Hepatocyte (in vitro differentiated cells): ENCODE data around the gene PRMT7. TPM values are rescaled to one million over a fixed set of nuclear protein-coding genes. Genes with fewer than 3 reads are reported as not detected.

Experiments
- DNase-seq: peaks from one replicate; pipeline ENCODE4 v3.0.0-alpha.2; 2016; ENCODE audit warnings: low spot score
- H2AFZ ChIP-seq: fragments of 200-600 bp; sonication (generic); 2 replicates; pipeline ENCODE4 v1.6.0; 2016; ENCODE audit warnings: antibody characterized with exemption, mild to moderate bottlenecking
- H3K27ac ChIP-seq: fragments of 200-600 bp; sonication (generic); 2 replicates; pipeline ENCODE4 v1.5.1; 2016; ENCODE audit warnings: mild to moderate bottlenecking
- H3K27me3 ChIP-seq: fragments of 200-600 bp; sonication (generic); 2 replicates; pipeline ENCODE4 v1.6.1; 2016
- H3K36me3 ChIP-seq: fragments of 200-600 bp; sonication (generic); replicated peaks from 2 replicates; pipeline ENCODE4 v1.5.1; 2016; ENCODE audit warnings: low read depth; ENCODE audit not compliant: insufficient read depth
- H3K4me1 ChIP-seq: fragments of 200-600 bp; sonication (generic); 2 replicates; pipeline ENCODE4 v1.5.1; 2016; ENCODE audit warnings: mild to moderate bottlenecking, moderate library complexity; ENCODE audit not compliant: insufficient read depth
- H3K4me2 ChIP-seq: fragments of 200-600 bp; sonication (generic); 2 replicates; pipeline ENCODE4 v1.6.0; 2016
- H3K4me3 ChIP-seq: fragments of 200-600 bp; sonication (generic); 2 replicates; pipeline ENCODE4 v1.5.1; 2016; ENCODE audit warnings: mild to moderate bottlenecking
- H3K79me2 ChIP-seq: fragments of 200-600 bp; sonication (generic); 2 replicates; pipeline ENCODE4 v1.6.0; 2017; ENCODE audit warnings: mild to moderate bottlenecking
- H3K9me2 ChIP-seq: fragments of 200-600 bp; sonication (generic); replicated peaks from 2 replicates; pipeline ENCODE4 v1.6.0; 2017; ENCODE audit warnings: mild to moderate bottlenecking; ENCODE audit not compliant: insufficient read depth
- H3K9me3 ChIP-seq: fragments of 200-600 bp; sonication (generic); 2 replicates; pipeline ENCODE4 v1.5.1; 2016; ENCODE audit warnings: low read depth, mild to moderate bottlenecking
- H4K20me1 ChIP-seq: fragments of 200-600 bp; sonication (generic); 2 replicates; pipeline ENCODE4 v1.6.0; 2016; ENCODE audit warnings: mild to moderate bottlenecking; ENCODE audit not compliant: insufficient read depth, poor library complexity, severe bottlenecking
- EZH2 ChIP-seq: fragments of 200-600 bp; sonication (generic); IDR thresholded peaks from 2 replicates; pipeline ENCODE4 v1.6.1; 2016; ENCODE audit warnings: antibody characterized with exemption, mild to moderate bottlenecking, borderline replicate concordance
- EZH2phosphoT487 ChIP-seq: fragments of 200-600 bp; sonication (generic); IDR thresholded peaks from one replicate; pipeline ENCODE4 v1.6.1; 2018; ENCODE audit warnings: antibody characterized with exemption, mild to moderate bottlenecking, low read depth, moderate library complexity; ENCODE audit not compliant: unreplicated experiment, severe bottlenecking
- WGBS: methylation state at CpG from one replicate; pipeline ENCODE4 v1.1.6; 2016; ENCODE audit warnings: low lambda C conversion rate; ENCODE audit errors: missing lambda C conversion rate; 5-methylcytosine and 5-hydroxymethylcytosine counted together
- polyA plus RNA-seq: library from polyadenylated mRNA; unstranded; fragments of >200 nt; fragmentation: Nextera tagmentation; extraction: Ambion mirVana; gene quantifications from 2 replicates; pipeline ENCODE4 v1.2.1, GENCODE V29; 2016
- total RNA-seq: library from RNA; depleted of rRNA; stranded (reverse); fragments of >200 nt; gene quantifications from 2 replicates; pipeline ENCODE4 v1.2.3, GENCODE V29; 2014
- TF ChIP-seq, protein P1 (sequence below): fragments of 200-600 bp; sonication (generic); IDR thresholded peaks from 2 replicates; pipeline ENCODE4 v1.5.1; 2016; ENCODE audit warnings: antibody characterized with exemption, mild to moderate bottlenecking; ENCODE audit not compliant: poor library complexity

PRMT7 gene
- total and polyA plus RNA-seq, 2 experiments from 2014 or later, result 41.1 to 43.6 TPM

DNA sequence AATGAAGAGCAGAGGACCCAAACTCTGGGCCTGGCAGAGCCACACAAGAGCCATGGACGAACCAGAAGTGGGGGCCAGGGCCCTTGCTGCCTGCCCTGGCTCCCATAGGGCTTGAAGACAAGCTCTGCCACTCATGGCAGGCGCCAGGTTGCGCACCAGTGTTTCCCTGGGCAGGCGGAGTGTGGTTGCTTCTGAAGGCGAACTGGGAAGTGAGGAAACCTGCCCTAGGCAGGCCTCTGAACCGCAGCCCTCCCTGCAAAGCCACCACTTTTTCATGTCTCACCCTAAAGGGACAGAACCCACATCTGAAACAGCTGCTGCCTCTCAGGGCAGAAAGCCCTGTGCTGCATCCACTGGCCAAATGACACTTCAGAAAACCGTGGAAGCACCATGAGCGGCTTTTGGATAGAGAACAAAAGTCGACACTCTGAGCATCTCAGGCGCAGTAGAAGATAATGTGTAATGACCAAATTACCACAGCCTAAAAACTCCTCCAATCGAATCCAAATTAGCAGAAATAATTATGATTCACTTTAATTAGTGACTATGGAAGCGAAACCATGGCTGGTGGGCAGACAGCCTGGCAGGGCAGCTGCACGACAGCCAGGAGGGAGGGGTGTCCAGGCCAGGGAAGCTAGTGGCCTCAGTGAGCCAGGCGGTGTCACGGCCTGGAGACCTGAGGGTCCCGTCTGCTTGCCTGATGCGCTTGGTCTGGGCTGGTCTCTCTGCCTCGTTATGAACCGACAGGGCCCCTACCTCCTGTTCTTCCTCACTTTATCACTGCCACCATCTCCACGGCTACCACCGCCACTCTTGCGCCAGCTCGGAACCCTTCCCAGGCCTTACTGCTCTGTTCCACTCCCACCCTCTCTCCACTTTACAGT is 59.1 kb downstream of the PRMT7 start:
- Histone ChIP-seq H3K36me3 (no peaks in the 10 kb centered on the region), H4K20me1 (no peaks in the 10 kb centered on the region), H3K9me3 (no peaks in the 10 kb centered on the region), H2AFZ (no peak overlapping the region), H3K9me2 (no peaks in the 10 kb centered on the region), H3K27me3 (no peaks in the 10 kb centered on the region), H3K79me2 (no peaks in the 10 kb centered on the region), H3K4me3 (no peak overlapping the region), H3K4me2 (no peak overlapping the region), H3K27ac (no peak overlapping the region), H3K4me1 (no peaks in the 10 kb centered on the region)
- WGBS, result 84% methylated on average over 23 of the region's 23 CpGs
- TF ChIP-seq EZH2phosphoT487 (no peak), EZH2 (no peak)
- TF ChIP-seq, protein P1, sequence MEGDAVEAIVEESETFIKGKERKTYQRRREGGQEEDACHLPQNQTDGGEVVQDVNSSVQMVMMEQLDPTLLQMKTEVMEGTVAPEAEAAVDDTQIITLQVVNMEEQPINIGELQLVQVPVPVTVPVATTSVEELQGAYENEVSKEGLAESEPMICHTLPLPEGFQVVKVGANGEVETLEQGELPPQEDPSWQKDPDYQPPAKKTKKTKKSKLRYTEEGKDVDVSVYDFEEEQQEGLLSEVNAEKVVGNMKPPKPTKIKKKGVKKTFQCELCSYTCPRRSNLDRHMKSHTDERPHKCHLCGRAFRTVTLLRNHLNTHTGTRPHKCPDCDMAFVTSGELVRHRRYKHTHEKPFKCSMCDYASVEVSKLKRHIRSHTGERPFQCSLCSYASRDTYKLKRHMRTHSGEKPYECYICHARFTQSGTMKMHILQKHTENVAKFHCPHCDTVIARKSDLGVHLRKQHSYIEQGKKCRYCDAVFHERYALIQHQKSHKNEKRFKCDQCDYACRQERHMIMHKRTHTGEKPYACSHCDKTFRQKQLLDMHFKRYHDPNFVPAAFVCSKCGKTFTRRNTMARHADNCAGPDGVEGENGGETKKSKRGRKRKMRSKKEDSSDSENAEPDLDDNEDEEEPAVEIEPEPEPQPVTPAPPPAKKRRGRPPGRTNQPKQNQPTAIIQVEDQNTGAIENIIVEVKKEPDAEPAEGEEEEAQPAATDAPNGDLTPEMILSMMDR, result no peak
- no peak for DNase-seq

DNA sequence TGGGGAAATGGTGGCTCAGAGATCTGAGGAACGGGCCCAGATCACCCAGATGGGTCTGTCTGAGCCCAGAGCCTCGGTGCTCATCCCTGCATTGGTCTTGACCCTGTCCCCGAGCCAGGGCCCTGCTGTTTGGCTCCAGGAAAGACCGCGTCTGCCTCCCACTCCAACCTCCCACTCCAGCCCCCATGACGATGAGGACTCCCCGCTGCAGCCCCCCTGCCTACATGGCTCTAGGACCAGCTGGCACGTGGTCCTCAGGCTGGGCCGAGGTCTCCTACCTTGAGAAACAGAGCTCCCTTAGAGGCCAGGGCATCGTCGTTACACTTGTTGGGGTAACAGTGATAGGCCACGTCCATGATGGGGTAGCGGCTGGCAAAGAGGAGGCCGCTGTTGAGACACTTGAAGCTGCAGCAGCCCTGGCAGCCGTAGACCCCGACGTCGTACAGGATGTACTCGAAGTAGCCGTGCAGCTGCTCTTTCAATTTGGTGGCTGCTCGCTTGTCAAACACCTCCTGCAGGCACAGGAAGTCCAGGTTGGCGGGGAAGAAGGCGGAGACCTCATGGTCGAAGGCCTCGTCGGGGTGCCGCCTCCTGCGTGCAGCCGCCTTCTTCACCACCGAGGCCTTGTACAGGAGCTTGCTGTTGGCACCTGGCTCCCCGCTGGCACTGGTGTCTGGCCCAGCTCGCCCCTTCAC is 59.9 kb downstream of the PRMT7 start:
- Histone ChIP-seq H3K9me3 (no peaks in the 10 kb centered on the region), H3K9me2 (no peaks in the 10 kb centered on the region), H3K4me1 (no peaks in the 10 kb centered on the region), H3K27ac (no peak overlapping the region), H3K36me3 (no peaks in the 10 kb centered on the region), H3K4me3 (no peak overlapping the region), H3K4me2 (no peak overlapping the region), H3K27me3 (no peaks in the 10 kb centered on the region), H3K79me2 (no peaks in the 10 kb centered on the region), H2AFZ (no peak overlapping the region), H4K20me1 (no peaks in the 10 kb centered on the region)
- no peak for DNase-seq
- TF ChIP-seq EZH2phosphoT487 (no peak), EZH2 (no peak)
- TF ChIP-seq, protein P1, result no peak
- WGBS, result 94% methylated on average over 32 of the region's 32 CpGs

DNA sequence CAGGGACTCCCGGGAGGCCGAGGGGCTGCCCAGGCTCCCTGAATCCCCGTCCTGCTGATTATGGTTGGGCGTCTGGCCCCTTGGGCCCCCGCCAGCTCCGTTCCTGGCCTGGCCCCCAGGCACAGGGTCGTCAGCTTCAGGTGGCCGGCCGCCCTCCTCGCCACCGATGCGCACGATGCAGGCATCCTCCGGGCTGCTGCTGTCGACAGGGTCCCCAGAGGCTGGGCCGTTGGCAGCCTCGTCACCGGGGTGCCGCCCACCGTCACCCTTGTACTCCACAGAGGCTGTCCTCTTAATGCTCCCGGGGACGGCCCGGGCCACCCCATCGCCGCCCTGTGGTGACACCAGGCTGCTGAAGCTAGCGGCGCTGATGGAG is 60.4 kb downstream of the PRMT7 start:
- 98% methylated on average over 24 of the region's 27 CpGs for WGBS
- no peaks in the 10 kb centered on the region for H3K27me3 ChIP-seq
- no peak for TF ChIP-seq EZH2
- TF ChIP-seq EZH2phosphoT487, result no peak
- TF ChIP-seq, protein P1, result no peak
- H2AFZ ChIP-seq, result no peak overlapping the region
- no peaks in the 10 kb centered on the region for H3K79me2 ChIP-seq
- H3K9me3 ChIP-seq, result no peaks in the 10 kb centered on the region
- no peaks in the 10 kb centered on the region for H3K36me3 ChIP-seq
- H3K9me2 ChIP-seq, result no peaks in the 10 kb centered on the region
- no peak overlapping the region for H3K27ac ChIP-seq
- H3K4me2 ChIP-seq, result no peak overlapping the region
- no peak overlapping the region for H3K4me3 ChIP-seq
- H3K4me1 ChIP-seq, result no peaks in the 10 kb centered on the region
- H4K20me1 ChIP-seq, result no peaks in the 10 kb centered on the region
- no peak for DNase-seq
